Measurements from ENCODE around the gene SNTB2. TPM values are rescaled to one million over a fixed set of nuclear protein-coding genes. Genes with fewer than 3 reads are reported as not detected.

SNTB2 gene
- total RNA-seq, 1 experiment from 2014 or later = 20.2 TPM

DNA sequence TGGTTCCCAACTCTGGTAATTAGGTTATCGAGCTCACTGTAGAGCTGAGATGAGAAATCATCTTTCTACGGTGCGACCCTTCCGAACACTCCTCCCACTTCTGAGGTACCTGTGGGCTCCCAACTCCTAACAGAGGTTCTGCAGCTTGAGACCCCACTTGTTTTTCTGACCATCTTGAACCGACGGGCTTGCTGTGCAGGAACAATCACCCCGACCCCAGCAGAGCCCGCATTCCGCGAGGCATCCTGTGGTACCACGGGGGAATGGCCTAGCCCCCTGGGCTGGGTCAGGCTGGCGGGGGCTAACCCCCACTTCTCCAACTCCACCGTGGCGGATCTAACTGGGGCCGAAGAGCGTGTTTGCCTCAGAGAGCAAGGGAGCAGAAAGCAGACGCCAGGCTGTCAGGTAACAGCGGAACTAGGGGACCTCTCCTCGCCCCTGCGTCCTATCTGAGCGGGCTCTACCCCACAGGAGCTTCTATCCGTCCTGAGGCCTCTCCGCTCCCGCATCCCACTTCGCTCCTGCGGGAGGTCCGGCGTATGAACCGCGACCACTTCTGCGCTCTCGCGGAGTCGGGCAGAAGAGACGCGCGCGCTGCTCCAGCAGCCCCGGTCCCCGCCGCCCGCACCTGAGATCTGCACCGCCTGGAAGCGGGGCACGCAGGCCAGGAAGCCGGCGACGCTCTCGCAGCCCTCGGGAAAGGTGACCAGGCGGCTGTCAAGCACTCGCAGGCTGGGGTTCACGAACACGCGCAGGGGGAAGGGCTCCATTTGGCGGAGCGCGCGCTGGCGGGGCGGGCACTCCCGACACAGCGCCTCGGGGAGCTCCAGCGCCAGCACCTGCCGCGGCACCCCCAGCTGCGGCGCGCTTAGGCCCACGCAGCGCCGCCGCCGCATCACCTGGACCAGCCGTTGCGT lies 142.7 kb downstream of the SNTB2 start:
- Mint-ChIP-seq H3K9me3 (no peaks in the 10 kb centered on the region), H3K4me3 (peak overlapping the region; percentile 83 to 88), H3K4me1 (peaks cover 21 to 23% of the 10 kb centered on the region in 2 experiments), H3K36me3 (ENCODE audit: insufficient read depth in 1 of 3, low read depth in 3 of 3) (peaks cover 35 to 83% (median 69%) of the 10 kb centered on the region in 3 experiments), H3K27ac (peak overlapping the region in 1 of 3 experiments; percentile 73; a peak in 1 of 7 replicates), H3K27me3 (ENCODE audit: low read depth) (no peaks in the 10 kb centered on the region; the same call in 1 of the 2 replicates)
- Histone ChIP-seq H3K9ac (ENCODE audit: extremely low read depth, insufficient read length, low read length) (peak overlapping the region; percentile 86), H3K4me2 (ENCODE audit: insufficient read depth, insufficient read length, low read length) (peak overlapping the region; percentile 92), H4K20me1 (ENCODE audit: control insufficient read depth, insufficient read depth, insufficient read length) (peaks cover 2% of the 10 kb centered on the region), H3K79me1 (ENCODE audit: insufficient read depth, low read depth, low read length, poor library complexity, severe bottlenecking) (peaks cover 5% of the 10 kb centered on the region), H4K91ac (ENCODE audit: insufficient read length, low read depth, low read length) (no peak overlapping the region), H3K18ac (ENCODE audit: insufficient read length, low read depth, low read length) (no peak overlapping the region), H2BK5ac (ENCODE audit: insufficient read length, low read length) (no peak overlapping the region), H3K9me3 (ENCODE audit: control insufficient read depth, low read depth, low read length) (no peaks in the 10 kb centered on the region), H4K5ac (ENCODE audit: insufficient read length, low read depth, low read length) (no peak overlapping the region), H3T11ph (ENCODE audit: low read length) (no peak overlapping the region), H4K8ac (replicated peaks; ENCODE audit: insufficient read length, low read depth, low read length) (no peak overlapping the region), H2BK12ac (ENCODE audit: insufficient read length, low read depth, low read length) (no peak overlapping the region), H2BK20ac (ENCODE audit: low read depth, low read length, poor library complexity, severe bottlenecking) (no peak overlapping the region), H3K27me3 (ENCODE audit: insufficient read depth, low read length) (no peaks in the 10 kb centered on the region), H3K4ac (ENCODE audit: low read depth, low read length) (no peak overlapping the region), H3K27ac (ENCODE audit: insufficient read length, low read depth, low read length) (no peak overlapping the region), H2AK5ac (ENCODE audit: insufficient read length, low read length) (no peak overlapping the region), H3K23me2 (ENCODE audit: insufficient read length, low read depth, low read length, poor library complexity, severe bottlenecking) (peaks cover 6% of the 10 kb centered on the region), H3K4me1 (ENCODE audit: insufficient read depth, low read length) (no peaks in the 10 kb centered on the region), H2BK15ac (ENCODE audit: low read depth, low read length) (no peak overlapping the region), H2BK120ac (ENCODE audit: low read depth, low read length, poor library complexity, severe bottlenecking) (no peak overlapping the region), H2AFZ (ENCODE audit: low read length) (no peak overlapping the region), H3K14ac (ENCODE audit: insufficient read depth, low read length) (peak overlapping the region; percentile 88), H3K79me2 (ENCODE audit: insufficient read depth, low read length) (peaks cover 16% of the 10 kb centered on the region; the same call in 1 of the 2 replicates), H3K23ac (ENCODE audit: insufficient read length, low read depth, low read length) (no peak overlapping the region), H3K56ac (ENCODE audit: insufficient read length, low read depth, low read length) (no peak overlapping the region)
- WGBS (ENCODE audit: extremely low coverage, insufficient read length, low lambda C conversion rate) = no CpG with 5 or more reads among the region's 77 CpGs
- DNase-seq = no peak
- TF ChIP-seq, protein P1, sequence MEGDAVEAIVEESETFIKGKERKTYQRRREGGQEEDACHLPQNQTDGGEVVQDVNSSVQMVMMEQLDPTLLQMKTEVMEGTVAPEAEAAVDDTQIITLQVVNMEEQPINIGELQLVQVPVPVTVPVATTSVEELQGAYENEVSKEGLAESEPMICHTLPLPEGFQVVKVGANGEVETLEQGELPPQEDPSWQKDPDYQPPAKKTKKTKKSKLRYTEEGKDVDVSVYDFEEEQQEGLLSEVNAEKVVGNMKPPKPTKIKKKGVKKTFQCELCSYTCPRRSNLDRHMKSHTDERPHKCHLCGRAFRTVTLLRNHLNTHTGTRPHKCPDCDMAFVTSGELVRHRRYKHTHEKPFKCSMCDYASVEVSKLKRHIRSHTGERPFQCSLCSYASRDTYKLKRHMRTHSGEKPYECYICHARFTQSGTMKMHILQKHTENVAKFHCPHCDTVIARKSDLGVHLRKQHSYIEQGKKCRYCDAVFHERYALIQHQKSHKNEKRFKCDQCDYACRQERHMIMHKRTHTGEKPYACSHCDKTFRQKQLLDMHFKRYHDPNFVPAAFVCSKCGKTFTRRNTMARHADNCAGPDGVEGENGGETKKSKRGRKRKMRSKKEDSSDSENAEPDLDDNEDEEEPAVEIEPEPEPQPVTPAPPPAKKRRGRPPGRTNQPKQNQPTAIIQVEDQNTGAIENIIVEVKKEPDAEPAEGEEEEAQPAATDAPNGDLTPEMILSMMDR (conservative IDR thresholded peaks at IDR 0.05) = no peak
